ENCODE measurements around the gene C20orf144.

The C20orf144 gene

GRCh38 chr20:33648396-33649004 lies 13.6 kb upstream of the C20orf144 start:
- no peak for TF ChIP-seq TCF12 (IDR thresholded peaks at IDR 0.05; ENCODE audit: low read depth)
- no peak for TF ChIP-seq YY1 (IDR thresholded peaks at IDR 0.05; ENCODE audit: low read depth)
- no peak for TF ChIP-seq TEAD4 (IDR thresholded peaks at IDR 0.05)
- TF ChIP-seq EGR1 (IDR thresholded peaks at IDR 0.05): no peak
- no peak for TF ChIP-seq ZBTB7A (IDR thresholded peaks at IDR 0.05; ENCODE audit: low read depth)
- no peak for TF ChIP-seq USF1 (IDR thresholded peaks at IDR 0.05)
- no peak for TF ChIP-seq REST (IDR thresholded peaks at IDR 0.05; ENCODE audit: low read depth)
- TF ChIP-seq FOXM1 (IDR thresholded peaks at IDR 0.05; ENCODE audit: borderline replicate concordance, low read depth): no peak
- TF ChIP-seq RAD21 (IDR thresholded peaks at IDR 0.05; ENCODE audit: low read depth): no peak
- no peak for TF ChIP-seq CEBPB (IDR thresholded peaks at IDR 0.05)
- no peak for TF ChIP-seq NFIC (IDR thresholded peaks at IDR 0.05)
- TF ChIP-seq CREB1 (IDR thresholded peaks at IDR 0.05; ENCODE audit: low read depth): no peak
- no peak for TF ChIP-seq MAX (IDR thresholded peaks at IDR 0.05)
- TF ChIP-seq TAF1 (IDR thresholded peaks at IDR 0.05; ENCODE audit: low read depth): no peak

- TF ChIP-seq CEBPB (IDR thresholded peaks at IDR 0.05): no peak
- no peak for TF ChIP-seq FOXM1 (IDR thresholded peaks at IDR 0.05; ENCODE audit: borderline replicate concordance, low read depth)
- no peak for TF ChIP-seq CREB1 (IDR thresholded peaks at IDR 0.05; ENCODE audit: low read depth)
- TF ChIP-seq EGR1 (IDR thresholded peaks at IDR 0.05): no peak
- TF ChIP-seq USF1 (IDR thresholded peaks at IDR 0.05): no peak
- no peak for TF ChIP-seq TAF1 (IDR thresholded peaks at IDR 0.05; ENCODE audit: low read depth)
- no peak for TF ChIP-seq EP300 (IDR thresholded peaks at IDR 0.05; ENCODE audit: borderline replicate concordance)
- no peak for TF ChIP-seq MAX (IDR thresholded peaks at IDR 0.05)
- TF ChIP-seq TEAD4 (IDR thresholded peaks at IDR 0.05): no peak
- no peak for TF ChIP-seq ZBTB7A (IDR thresholded peaks at IDR 0.05; ENCODE audit: low read depth)
- TF ChIP-seq RAD21 (IDR thresholded peaks at IDR 0.05; ENCODE audit: low read depth): no peak
- TF ChIP-seq REST (IDR thresholded peaks at IDR 0.05; ENCODE audit: low read depth): no peak
- no peak for TF ChIP-seq TCF12 (IDR thresholded peaks at IDR 0.05; ENCODE audit: low read depth)
- no peak for TF ChIP-seq NFIC (IDR thresholded peaks at IDR 0.05)
- no peak for TF ChIP-seq YY1 (IDR thresholded peaks at IDR 0.05; ENCODE audit: low read depth)
Measured at GRCh38 chr20:33649201-33649681, 12.9 kb upstream of the C20orf144 start.

GRCh38 chr20:33650111-33650752 lies 11.9 kb upstream of the C20orf144 start:
- no peak for TF ChIP-seq EP300 (IDR thresholded peaks at IDR 0.05; ENCODE audit: borderline replicate concordance)
- TF ChIP-seq CEBPB (IDR thresholded peaks at IDR 0.05): no peak
- TF ChIP-seq EGR1 (IDR thresholded peaks at IDR 0.05): no peak
- TF ChIP-seq TEAD4 (IDR thresholded peaks at IDR 0.05): no peak
- no peak for TF ChIP-seq YY1 (IDR thresholded peaks at IDR 0.05; ENCODE audit: low read depth)
- no peak for TF ChIP-seq REST (IDR thresholded peaks at IDR 0.05; ENCODE audit: low read depth)
- TF ChIP-seq MAX (IDR thresholded peaks at IDR 0.05): no peak

Data from Ishikawa (cell line).